Activated CD4-positive, alpha-beta T cell treated with anti-CD3 and anti-CD28 coated beads for 24 hours (primary cell): ENCODE results near the gene BAAT.

Experiments used
- DNase-seq, 2 donors: peaks; one replicate each; pipeline ENCODE4 v3.0.0-alpha.2; 2020; ENCODE audit warnings: low read depth in 2 of 2

BAAT gene

DNA sequence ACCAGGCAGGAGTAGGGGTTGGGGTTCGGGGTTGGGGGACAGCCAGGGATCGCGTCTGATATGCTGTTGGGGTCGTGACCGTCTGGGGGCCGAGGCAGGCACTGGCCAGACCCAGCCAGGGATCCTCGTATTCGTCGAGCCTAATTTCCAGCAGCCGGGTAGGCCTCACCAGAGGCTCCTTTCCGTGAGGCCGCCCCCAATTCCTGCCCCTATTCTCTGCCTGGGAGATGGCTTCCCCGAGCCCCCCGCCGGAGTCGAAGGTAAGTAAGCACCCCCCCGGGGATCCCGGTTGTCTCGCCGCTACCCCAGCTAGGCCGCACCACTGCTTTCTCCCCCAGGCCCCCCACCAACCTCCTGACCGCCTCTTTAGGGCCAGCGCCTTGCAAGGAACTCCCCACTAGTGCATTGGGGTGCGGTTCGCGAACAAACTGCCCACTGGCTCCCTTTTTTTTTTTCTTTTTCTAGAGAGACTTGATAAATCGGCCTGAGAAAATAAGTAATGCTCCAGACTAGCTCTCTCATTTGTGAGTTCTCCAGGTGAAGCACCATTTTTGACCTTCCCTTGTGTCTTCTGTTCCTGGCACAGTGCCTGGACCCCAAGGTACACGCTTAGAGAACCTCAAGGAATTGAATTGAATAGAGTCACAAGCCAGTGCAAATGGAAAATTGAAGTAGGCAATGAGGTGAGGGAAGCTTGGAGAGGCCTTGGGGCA lies 14.3 kb upstream of the BAAT start:
- peak in 1 of 2 donors; percentile 6 for DNase-seq

DNA sequence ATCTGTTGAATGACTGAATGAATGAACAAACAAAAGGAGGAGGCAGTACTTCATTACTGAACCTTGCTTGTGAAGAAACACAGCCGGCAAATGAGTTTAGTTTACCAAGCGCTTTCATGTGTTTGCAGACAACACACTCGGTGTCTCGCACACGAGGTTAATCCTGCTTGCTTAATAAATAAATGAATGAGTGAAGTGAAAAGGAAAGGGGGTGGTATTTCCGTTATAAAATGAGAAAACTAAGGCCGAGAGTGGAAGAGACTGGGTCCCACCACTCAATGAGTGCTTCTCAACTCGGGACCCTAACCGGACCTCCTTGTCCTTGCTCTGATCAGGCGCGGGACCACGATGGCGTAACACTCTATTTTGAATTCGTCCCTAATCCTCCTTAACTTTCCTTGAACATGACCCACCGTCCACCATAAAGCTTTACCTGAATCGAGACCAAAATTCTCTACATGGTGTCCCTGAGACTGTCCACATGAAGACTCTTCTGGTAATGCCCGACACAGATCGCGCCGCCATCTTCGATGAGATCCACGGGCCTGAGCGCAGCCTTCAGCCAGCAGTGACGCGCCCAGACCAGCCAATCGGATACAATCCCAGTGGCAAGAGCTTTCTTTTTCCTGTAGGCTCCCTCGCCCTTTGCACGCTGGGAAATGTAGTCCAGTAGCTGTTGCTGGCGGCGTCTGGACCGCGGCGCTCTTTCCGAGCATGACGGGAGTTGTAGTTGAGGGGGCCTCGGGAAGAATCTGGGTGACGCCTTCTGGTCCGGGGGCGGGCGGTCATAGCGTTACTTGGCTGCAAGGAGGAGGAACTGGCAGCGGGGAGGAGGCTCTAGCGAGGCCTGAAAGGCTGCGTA lies 13.5 kb upstream of the BAAT start, which contains the start of the genes MRPL50 and ZNF189:
TSS of gene MRPL50 (minus strand) at position 551 of the 862 bp plus-strand sequence. CDS start at position 525, 26 bp downstream.
TSS of gene ZNF189 (plus strand) at position 784 of the 862 bp plus-strand sequence. CDS start 306 bp downstream, outside the sequence.
- DNase-seq, result peak; percentile 89 to 90

DNA sequence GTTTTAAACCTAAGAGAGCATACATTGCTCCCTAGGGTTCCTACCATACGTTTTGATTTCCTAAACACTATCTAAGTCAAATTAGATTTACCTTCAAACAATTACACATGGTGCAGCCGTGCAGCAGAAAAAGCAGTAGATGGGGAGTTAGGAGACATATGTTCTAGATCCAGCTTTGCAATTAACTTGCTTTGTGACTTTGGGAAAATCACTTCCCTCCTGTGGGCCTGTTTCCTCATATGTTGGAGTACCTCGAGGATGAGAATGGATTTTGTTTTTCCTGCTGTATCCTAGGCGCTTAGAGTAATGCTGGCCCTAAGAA lies 12.9 kb upstream of the BAAT start:
- no peak for DNase-seq

GRCh38 chr9:101394687-101395086 lies 9.9 kb upstream of the BAAT start:
- DNase-seq, result no peak

DNA sequence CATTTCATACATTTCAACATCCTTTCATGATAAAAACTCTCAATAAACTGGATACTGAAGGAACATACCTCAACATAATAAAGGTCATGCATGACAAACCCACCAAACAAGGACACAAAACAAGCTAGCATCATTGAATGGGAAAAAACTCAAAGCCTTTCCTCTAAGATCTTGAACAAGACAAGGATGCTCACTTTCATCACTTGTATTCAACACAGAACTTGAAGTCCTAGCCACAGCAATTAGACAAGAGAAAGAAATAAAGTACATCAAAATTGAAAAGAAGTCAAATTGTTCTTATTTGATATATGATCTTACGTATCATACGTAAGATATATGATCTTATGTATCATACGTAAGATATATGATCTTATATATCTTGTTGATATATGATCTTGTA lies 8.3 kb upstream of the BAAT start:
- no peak for DNase-seq

DNA sequence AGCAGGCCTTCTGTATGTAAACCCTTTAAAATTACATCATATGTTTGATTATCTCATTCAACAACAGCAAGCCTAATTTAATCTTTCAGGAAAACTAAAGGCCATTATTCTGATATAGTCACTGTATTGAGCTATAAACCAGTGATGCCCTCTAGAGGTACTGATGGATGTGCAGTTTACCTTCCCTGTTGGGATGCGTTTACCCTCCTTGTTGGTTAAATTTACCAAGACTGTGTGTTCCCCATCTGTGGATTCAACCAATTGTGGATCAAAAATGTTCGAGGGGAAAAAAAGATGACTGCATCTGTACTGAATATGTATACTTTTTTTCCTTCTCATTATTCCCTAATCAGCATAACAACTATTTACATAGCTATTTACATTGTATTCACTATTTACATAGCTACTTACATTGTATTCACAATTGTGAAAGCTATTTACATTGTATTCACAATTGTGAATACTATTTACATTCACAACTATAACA lies 3.7 kb upstream of the BAAT start:
- DNase-seq, result no peak

DNA sequence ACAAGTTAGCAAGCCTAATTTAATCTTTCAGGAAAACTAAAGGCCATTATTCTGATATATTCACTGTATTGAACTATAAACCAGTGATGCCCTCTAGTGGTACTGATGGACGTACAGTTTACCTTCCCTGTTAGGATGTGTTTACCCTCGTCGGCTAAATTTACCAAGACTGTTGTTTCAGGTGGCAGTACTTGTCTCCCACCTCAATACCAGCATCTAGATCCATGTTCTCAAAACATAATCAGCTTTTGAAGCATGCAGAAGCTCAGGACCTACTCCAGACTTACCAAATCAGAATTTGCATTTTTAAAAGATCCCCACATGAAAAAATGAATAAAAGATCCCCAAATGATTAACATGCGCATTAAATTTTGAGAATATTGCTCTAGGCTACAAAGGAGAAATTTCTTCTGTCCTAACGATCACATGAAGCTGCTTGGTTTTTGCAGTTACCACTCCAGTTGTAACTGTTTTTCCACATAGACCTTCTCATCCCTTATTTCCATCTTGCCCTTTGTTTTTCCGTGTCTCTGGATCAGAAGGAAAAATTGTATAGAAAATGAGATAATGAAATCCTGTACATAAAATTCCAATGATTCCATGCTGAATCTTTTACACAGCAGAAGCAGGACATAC lies 3.2 kb upstream of the BAAT start:
- DNase-seq, result no peak

DNA sequence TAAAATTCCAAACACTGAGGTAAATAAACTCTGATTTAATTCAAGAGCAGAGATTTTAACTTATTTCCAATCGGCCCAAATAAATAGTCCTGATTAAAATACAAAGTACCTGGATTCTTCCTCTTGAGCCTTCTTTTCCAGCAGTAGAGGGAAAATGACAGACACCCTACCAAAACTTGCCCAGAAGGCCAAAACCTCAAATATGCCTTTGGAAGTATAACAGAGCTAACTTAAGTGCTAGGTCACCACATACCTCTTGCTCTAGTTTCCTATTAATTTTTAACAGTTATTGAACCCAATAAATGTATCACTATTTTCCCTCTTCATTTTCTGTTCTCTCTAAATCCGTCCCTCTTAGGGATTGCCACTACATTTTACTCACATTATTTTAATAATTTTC lies 1.4 kb downstream of the BAAT start:
- DNase-seq, result no peak

GRCh38 chr9:101381833-101382342 lies 2.9 kb downstream of the BAAT start:
- DNase-seq, result no peak

- DNase-seq, result no peak
These were observed 3.7 kb downstream of the BAAT start for GRCh38 chr9:101381118-101381517.

- DNase-seq, result no peak
These were observed 4.5 kb downstream of the BAAT start for GRCh38 chr9:101380295-101380694.

DNA sequence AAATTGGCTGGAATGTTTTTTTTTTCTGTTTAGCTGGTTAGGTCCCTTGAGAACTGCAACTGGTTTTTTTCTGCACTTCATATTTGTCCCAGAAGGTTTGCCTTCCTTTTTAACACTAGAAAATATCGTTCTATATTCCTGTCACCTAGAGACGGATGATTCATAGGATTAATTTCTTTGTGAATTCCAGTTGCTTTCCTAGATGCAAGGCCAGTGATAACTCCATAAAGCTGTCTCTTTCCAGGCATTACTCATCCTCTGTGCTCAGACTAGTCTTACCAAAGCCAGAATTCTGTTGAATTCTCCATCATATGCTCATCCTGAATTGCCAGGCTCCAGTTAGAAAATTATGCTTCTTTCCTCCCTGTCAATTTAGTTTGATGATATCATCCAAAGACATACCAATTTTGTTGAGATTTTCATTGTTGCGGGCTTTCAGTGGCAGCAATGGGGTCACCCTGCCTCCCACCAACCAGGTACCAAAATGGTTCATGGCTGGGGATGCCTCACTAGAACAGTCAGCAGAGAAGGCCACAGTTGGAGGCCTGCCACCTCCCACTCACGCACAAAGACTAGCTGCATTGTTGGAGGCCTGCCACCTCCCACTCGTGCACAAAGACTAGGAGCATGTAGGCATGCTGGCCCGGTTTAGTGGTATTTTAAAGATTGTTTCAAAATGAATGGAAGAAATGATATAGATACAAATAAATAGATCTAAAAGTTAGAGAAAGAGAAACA lies 8.5 kb downstream of the BAAT start:
- DNase-seq, result no peak

GRCh38 chr9:101375546-101375945 lies 9.3 kb downstream of the BAAT start:
- DNase-seq, result no peak

DNA sequence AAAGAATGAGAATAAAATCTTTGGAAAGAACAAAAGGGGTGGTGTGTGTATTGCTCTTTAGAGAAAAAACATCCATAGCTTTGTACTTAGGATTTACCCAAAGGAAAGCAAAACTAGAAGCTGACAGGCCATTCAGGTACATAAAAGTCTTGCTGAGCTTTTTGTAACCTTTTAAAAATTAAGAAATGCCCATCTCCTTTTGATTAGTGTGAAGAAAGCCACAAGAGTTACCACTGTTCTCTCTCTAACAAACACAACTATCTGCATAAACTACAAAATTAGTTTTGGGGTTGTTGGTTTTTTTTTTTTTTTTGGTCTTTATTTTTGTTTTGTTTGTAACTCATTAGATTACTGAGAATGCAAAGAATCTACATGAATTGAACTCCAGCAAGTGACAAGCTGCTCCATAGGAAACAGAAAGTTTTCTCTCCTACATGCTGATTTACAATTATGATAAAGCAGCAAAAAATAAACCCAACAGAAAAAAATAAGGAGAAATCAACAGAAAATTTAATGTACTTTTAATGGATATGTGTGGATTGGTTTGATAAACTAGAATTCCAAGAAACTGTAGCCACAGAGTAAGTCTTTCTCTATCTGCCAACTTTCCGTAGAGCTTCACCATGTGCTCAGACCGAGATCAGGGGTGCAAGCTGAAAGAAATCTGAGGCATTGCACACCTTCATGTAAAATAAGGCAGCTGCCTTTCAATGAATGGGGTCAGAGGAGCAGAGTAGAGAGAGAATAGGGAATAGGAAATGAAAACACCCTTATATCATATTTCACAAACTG lies 12.3 kb downstream of the BAAT start:
- DNase-seq, result no peak

- DNase-seq, result no peak
These were observed 13.0 kb downstream of the BAAT start for GRCh38 chr9:101371813-101372212.

- DNase-seq, result no peak
These were observed 14.8 kb downstream of the BAAT start for GRCh38 chr9:101369884-101370531.

DNA sequence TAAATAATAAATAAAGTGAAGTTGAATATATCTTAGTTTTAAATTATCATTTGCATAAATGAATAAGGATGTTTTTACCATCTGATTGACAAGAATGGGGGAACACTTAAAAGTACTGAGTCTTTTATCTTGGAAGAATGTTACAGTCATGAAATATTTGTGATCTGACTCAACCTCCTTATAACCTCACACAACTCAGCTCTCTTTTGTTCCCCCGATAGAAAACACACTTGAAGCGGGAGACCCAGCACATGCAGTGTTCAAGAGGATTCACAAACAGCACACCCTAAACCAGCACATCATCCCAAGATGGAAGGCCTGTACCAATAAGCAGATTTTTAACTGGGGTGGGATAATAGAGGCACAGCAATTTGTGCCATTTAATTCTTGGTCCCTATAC lies 15.5 kb downstream of the BAAT start:
- no peak for DNase-seq

- no peak for DNase-seq
These were observed 17.5 kb downstream of the BAAT start for GRCh38 chr9:101367323-101367722.

DNA sequence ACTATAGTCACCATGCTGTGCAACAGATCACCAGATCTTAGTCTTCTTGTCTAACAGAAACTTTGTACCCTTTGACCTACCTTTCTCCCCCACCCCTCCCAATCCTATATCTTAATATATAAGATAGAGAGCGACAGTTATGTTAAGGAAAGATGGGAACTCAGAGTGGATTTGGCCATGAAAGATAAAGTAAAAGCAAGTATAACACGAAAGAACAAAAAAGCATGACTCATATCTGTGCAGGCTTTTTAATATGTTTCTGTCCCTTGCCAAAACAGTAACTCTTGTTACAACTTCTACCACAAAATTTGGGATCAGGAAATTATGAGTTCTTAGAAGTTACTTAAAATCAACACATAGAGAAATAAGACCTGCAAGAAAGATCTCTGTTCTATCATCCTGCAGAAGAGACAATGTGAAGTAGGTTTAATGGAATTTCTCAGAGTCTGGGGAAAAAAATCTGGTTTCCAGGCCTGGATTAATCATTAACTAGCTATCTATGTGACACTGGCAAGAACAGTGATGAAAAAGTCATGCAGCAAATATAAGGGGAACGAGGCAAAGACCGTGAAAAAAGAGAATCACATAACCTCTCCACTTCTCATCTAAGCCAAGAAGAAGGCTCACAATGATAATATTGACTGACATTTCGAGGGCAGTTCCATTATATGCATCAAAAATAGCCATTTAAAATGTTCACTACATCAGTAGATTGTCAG lies 18.6 kb downstream of the BAAT start:
- DNase-seq, result no peak

GRCh38 chr9:101365181-101365580 lies 19.6 kb downstream of the BAAT start:
- no peak for DNase-seq
